GM13976 (cell line): Measurements from ENCODE around the gene FDXR.

ENCODE experiments used
- DNase-seq: peaks from one replicate; pipeline ENCODE4 v3.0.0; 2012; ENCODE audit warnings: low spot score
- in situ Hi-C: fragments of 300-500 bp; cut with MboI; formaldehyde crosslinking; loops from one replicate; pipeline ENCODE4 v1.12.0; 2022; ENCODE audit warnings: low sequenced_read_pairs, mixed read lengths, inconsistent platforms; ENCODE audit not compliant: unreplicated experiment
- TF ChIP-seq, protein P1 (sequence below): IDR thresholded peaks from 2 replicates; pipeline ENCODE4 v1.5.1; 2012; ENCODE audit warnings: borderline replicate concordance, mild to moderate bottlenecking; ENCODE audit not compliant: insufficient read depth; ENCODE audit errors: extremely low read depth, missing control alignments, control extremely low read depth

The FDXR gene

DNA sequence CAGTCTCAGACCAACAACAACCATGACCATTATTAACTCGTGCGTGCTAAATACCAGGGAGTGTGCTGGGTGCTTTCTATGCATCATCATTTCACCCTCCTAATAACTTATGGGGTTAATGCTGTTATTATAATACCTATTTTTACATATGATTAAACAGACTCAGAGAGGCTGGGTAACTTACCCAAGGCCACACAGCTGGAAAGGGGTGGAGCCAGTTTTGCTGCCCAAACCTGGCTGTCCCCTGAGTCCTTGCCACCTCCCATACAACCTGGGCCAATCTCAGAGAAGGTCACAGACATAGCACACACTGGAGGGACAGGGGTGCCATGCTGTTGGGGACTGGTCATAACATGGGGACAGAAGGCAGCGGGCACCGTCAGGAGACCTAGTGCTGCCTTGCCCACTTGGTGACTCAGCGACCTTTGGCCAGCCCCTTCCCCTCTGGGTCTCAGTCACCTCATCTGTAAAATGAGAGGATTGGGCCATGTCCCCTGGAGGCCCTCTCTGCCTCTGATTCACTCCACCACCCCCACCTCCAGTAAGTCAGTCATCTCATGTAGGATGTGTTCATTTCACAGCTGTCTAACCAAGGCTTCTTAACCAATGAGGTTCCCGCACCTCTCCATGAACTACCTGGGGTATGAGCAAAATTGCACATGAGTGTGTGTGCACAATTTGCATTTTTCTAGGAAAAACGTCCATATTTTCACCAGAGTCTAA, 32.1 kb upstream of the FDXR start:
- in situ Hi-C loops = no loop called here
- no peak for DNase-seq
- TF ChIP-seq, protein P1, sequence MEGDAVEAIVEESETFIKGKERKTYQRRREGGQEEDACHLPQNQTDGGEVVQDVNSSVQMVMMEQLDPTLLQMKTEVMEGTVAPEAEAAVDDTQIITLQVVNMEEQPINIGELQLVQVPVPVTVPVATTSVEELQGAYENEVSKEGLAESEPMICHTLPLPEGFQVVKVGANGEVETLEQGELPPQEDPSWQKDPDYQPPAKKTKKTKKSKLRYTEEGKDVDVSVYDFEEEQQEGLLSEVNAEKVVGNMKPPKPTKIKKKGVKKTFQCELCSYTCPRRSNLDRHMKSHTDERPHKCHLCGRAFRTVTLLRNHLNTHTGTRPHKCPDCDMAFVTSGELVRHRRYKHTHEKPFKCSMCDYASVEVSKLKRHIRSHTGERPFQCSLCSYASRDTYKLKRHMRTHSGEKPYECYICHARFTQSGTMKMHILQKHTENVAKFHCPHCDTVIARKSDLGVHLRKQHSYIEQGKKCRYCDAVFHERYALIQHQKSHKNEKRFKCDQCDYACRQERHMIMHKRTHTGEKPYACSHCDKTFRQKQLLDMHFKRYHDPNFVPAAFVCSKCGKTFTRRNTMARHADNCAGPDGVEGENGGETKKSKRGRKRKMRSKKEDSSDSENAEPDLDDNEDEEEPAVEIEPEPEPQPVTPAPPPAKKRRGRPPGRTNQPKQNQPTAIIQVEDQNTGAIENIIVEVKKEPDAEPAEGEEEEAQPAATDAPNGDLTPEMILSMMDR = no peak

DNA sequence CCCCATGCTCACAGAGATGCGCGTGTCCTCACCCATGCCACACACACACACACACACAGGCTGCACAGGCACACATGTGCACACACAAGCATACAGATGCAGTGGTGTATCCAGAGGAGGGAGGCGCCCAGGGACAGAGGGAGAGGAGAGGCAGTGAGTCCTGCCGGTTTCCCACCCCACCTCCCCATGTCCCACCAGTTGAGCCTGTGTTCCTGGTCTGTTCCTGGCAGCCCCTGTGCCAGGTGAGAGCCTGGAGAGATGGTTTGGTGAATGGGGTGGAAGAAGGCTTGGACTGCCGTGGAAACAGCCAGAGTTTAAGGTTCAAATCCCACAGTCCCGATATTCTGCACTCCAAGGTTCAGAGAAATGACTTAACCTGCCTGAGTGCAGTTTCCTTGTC, 30.9 kb upstream of the FDXR start:
- TF ChIP-seq, protein P1 = no peak
- DNase-seq = no peak
- in situ Hi-C loops = no loop called here

DNA sequence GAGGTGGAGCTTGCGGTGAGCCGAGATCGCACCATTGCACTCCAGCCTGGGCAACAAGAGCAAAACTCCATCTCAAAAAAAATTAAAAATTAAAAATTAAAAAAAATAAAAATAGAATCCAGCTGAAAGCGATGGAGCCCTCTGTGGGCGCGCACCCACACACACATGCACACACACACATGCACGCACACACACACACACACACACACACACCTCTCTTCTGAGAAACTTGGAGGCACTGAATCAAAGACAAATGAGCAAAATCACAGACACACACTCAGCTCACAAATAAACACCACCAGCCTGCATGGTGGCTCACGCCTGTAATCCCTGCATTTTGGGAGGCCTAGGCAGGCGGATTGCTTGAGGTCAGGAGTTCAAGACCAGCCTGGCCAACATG, 30.2 kb upstream of the FDXR start:
- in situ Hi-C loops = no loop called here
- DNase-seq = no peak
- TF ChIP-seq, protein P1 = no peak

DNA sequence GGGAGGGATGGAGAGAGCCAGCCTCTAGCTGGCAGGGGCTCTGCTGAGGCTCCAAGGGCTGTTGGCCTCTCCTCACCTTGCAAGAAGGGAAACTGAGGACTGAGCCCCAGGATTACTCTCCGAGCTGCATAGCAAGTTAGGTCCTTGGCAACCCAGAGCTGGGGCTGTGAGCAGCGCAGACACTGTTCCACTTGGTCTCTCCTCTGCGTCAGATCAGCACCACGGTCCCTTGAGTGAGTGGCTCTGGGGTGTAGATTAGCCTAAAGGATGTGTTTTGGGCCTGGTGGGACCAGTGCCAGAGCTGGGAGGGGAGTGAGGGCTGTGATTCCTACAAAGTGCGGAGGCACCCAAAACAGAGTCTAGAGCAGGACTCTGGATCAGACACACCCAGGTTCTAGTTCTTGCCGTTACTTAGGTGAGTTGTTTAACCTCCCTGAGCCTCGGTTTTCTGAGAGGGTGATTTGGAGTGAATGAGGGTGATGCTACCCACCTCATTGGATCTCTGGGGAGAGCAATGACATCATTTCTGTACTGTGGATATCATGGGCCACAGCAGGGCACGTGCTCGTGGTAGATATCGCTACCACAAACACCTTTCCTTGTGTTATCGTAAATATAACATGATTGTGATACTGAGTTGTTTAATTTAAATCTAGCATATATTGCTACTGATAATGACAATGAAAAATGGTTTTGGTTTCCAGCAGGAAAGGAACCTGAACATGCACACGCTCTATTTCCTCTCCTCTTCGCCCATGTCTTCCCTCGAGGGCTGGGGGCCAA, 28.8 kb upstream of the FDXR start:
- TF ChIP-seq, protein P1 = no peak
- no peak for DNase-seq
- in situ Hi-C loops = no loop called here

DNA sequence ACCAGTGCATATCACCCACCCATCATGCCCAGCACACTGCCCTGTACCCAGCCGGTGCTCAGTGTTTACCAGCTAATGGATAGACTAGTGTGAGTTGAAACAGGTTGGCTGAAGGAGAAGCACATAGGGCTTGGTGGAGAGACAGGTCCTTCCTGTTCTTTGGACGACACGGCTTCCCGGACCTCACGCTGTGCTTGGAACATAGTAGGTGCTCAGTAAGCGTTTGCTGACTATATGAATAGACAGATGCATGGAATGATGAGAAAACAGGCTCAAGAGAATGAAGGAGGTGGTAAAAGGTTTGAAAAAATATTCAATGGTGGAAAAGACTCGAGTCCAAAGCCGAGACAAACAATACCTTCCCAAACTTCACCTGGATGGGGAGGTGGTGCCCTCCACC, 27.4 kb upstream of the FDXR start:
- no peak for DNase-seq
- TF ChIP-seq, protein P1 = no peak
- in situ Hi-C loops = no loop called here

DNA sequence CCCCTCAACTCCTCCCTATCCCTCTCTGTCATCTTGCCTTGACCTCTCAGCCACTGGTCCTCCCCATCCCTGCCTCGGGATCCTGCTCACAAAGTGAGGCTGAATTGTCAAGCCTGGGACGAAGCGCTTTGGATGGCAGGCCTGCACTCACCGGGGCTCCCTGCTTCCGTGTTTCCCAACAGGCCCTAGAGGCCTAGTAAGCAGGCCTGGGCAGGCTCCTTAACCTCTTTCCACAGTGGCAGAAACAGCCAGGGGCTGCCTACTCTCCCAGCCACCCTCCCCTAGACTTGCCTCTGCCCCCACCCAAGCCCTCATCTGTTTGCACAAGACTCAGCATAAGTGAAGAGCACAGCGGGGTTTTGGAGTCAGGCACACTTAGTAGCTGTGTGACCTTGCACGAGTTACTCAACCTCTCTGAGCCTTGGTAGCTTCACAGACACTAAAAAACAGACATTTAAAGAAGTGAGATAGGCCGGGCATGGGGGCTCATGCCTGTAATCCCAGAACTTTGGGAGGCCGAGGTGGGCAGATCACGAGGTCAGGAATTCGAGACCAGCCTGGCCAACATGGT, 25.7 kb upstream of the FDXR start:
- in situ Hi-C loops = no loop called here
- DNase-seq = no peak

More for the DNA sequence above, 25.7 kb upstream of the FDXR start:
- TF ChIP-seq, protein P1 = no peak
